ENCODE data around the gene NEDD8.

GRCh38 chr14:24240110-24240918, 8.1 kb upstream of the NEDD8 start:
- TF ChIP-seq EZH2 (IDR thresholded peaks at IDR 0.05; ENCODE audit: borderline replicate concordance, insufficient read depth, low read length, poor library complexity, severe bottlenecking) (no peak), EP300 (conservative IDR thresholded peaks at IDR 0.05; ENCODE audit: poor library complexity, severe bottlenecking) (no peak)
